ENCODE measurements around the gene HIF1AN.
A peak's percentile ranks its signal among the peaks of the same experiment; 100 is the strongest.

HIF1AN gene

DNA sequence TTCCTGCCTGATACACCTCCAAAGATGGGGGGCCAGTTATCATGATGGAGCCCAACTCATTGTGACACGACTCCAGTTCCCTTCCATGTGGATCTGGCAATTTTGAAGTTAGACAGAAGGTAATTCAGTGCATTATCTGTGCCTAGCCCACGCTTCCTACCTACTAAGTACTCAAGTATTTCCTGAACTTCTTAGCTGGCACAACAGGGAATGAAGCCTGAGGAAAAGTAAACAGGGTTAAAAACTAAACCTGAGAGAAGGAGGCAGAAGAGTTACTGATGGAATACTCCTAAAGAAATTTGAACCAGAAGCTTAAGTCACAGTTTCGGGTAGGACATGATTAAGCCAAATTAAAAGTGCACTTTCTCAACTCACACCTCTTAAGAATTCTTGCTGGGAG lies 14.9 kb upstream of the HIF1AN start:
- no peak for DNase-seq (ENCODE audit: extremely low read depth in 1 of 2, low read depth in 1 of 2)

DNA sequence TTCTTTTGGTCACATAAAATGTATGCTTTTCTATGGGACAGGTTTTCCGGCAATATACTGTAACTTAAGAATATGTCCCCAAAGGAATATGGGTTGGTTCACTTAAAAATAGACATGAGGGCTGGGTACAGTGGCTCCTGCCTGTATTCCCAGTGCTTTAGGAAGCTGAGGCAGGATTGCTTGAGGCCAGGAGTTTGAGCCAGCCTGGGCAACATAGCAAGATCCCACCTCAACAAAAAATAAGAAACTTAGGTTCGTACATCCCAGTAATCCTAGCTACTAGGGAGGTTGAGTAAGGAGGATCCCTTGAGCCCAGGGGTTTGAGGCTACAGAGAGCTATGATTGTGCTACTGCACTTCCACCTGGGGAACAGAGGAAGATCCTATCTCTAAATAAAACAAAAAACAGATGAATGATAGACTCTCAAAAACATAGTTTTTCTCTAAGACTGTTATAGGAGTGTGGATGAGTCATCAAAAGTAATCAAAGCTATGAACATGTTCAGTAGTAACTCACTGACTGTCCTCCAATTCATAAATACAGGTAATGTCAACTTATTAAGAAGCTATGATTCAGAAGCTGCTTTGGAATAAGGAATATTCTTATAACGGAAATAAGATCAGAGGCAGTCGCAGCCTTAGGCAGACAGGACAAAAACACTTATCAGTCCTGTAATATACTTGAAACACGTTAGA lies 13.5 kb upstream of the HIF1AN start:
- DNase-seq (ENCODE audit: extremely low read depth in 1 of 2, low read depth in 1 of 2), result no peak

DNA sequence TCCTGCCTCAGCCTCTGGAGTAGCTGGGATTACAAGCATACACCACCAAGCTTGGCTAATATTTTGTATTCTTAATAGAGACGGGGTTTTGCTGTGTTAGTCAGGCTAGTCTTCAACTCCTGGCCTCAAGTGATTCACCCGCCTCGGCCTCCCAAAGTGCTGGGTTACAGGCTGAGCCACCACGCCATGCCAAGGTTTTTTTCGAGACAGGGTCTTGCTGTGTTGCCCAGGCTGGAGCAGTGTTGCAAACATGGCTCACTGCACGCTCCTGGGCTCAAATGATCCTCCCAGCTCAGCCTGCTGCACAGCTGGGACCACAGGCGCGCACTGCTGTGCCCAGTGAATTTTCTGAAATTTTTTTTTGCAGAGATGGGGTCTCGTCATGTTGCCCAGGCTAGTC lies 12.8 kb upstream of the HIF1AN start:
- no peak for DNase-seq (ENCODE audit: extremely low read depth in 1 of 2, low read depth in 1 of 2)

DNA sequence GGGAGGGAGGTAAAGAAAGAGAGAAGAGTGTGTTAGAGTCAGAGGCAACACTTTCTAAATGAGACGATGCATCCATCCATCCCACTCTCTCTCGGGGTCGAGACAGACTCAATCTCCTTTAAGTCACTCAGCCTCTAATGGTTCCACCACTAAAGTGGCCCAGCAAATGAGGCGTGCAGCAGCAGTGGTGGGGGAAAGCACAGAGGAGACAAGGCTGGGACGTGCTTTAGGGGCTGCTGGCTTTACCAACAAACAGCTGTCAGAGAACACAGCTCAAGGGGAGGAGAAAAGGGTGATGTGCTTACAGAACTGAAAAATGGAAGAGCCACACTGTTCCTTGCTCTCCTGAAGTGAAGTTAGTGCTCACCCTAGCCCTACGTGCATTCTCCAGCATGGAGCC lies 11.5 kb upstream of the HIF1AN start:
- DNase-seq (ENCODE audit: extremely low read depth in 1 of 2, low read depth in 1 of 2), result no peak

DNA sequence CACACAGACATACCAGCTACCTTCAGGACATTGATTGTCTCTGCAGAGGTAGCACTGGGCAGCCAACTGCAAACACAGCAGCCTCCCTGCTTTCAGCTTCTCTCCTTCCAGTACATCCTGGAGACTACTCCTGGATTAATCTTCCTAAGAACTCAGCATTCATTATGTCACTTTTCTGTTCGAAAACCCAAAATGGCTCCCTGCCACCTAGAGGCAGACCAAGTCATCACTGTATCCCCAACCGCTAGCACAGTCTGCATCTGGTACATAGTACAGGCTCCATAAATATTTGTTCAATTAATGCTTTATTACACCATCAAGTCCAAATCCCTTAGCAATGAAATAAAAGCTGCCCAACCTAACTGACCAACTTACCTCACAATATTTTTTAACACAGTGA lies 11.1 kb upstream of the HIF1AN start:
- no peak for DNase-seq (ENCODE audit: extremely low read depth in 1 of 2, low read depth in 1 of 2)

DNA sequence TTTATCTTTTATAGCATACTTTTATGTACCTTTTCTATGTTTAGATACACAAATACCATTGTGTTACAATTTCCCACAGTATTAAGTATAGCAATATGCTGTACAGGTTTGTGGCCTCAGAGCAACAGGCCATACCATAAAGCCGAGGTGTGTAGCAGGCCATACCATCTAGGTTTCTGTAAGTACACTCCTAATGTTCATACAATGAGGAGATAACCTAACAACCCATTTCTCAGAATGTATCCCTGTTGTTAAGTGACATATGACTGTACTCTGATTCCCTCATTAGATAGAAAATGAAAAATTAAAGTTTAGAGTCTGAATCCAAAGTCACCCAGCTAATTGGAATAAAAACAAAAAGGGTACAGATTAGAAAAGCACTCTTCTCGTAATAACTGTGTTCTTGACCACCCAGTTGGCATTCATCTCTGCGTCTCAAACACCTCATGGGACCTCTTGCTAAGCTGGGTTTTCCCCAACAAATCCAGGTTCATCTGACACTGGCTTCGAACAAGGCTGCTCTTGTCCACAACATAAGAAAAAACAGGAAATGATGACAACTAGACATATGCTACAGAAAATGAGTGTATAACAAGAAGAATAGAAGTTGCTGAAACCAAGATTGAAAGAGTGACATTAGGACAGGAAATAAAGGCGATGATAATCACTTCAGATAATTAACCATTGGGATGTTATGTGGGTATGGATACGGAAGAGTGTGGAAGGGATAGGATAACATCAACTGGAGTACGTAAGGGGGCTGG lies 7.4 kb upstream of the HIF1AN start:
- DNase-seq (ENCODE audit: extremely low read depth in 1 of 2, low read depth in 1 of 2), result no peak

DNA sequence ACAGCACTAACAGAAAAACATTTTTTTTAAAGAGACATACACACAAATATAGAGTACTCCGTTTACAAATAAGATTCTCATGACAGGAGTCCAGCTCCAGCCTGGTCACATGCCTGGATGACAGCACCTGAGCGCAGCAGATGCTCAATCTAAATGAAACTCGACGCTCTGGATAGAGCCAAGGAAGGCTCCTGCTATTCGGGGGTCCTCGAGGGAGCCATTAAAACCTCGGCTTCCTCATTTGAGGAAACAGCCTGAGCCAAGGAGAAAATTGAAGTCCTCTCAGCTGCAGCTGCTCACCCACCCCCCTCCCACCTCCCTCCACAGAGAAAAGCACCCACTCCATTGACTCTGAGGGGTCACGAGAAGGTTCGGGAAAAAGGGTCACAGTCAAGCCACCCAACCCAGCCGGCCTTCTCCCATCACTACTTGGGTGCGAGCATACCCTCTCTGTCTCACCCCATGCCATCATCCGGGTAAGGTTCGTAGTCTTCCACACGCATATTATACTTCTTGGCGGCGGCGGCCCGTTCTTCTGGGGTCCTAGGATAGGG lies 6.7 kb upstream of the HIF1AN start:
- no peak for DNase-seq (ENCODE audit: extremely low read depth in 1 of 2, low read depth in 1 of 2)

DNA sequence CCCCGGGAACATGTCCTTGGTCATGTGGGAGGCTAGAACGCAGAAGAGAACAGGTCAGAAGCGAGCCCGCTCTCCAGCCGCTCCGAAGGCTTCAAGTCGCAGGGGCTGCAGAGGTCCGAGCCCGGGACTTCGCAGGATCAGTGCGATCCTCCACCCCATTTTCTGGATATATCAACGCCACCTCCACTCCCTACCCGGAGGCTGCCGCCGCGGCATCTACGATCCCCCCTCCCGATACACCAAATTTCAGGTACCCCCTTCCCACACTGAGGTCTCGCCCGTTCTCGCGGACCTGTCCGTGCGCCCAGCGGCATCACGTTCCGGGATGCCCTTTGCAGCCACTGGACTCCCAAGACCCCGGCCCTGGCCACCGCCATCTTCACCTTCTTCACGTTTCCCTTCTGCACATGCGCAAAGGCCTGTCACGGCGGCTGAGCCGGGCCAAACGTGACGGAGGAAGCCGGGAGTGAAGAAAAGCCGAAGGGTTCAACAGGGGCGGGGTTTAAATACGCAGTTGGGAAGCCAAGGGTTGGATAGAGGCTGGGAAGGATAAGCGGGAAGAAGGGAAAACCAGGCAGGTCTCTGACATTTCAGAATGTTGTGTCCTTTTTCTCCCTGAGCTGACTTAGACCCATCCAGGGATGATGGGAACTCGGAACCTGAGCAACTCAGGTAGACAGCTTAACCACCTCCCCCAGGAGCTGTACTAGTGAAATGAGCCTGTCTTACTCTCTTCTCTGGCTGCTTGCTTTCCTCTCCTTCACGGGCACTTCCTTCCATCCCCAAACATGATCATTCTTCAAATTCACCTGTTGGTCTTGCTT lies 6.1 kb upstream of the HIF1AN start, which contains the start of gene NDUFB8:
TSS of gene NDUFB8 (minus strand) at position 397 of the 824 bp plus-strand sequence. CDS start at position 377, 20 bp downstream.
- peak; percentile 60 to 82 for DNase-seq (ENCODE audit: extremely low read depth in 1 of 2, low read depth in 1 of 2)

DNA sequence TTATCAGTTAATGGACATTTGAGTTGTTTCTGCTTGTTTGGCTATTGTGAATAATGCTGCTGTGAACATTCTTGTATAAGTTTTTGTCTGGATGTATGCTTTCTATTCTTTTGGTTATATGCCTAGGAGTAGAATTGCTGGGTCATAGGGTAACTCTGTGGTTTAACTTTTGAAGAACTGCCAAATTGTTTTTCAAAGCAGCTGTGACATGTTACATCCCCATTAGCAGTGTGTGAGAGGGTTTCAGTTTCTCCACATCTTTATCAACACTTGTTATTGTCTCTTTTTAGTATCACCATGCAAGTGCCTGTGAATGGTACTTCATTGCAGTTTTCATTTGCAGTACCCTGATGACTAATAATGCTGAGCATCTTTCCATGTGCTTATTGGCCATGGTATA lies 4.0 kb upstream of the HIF1AN start:
- no peak for DNase-seq (ENCODE audit: extremely low read depth in 1 of 2, low read depth in 1 of 2)

DNA sequence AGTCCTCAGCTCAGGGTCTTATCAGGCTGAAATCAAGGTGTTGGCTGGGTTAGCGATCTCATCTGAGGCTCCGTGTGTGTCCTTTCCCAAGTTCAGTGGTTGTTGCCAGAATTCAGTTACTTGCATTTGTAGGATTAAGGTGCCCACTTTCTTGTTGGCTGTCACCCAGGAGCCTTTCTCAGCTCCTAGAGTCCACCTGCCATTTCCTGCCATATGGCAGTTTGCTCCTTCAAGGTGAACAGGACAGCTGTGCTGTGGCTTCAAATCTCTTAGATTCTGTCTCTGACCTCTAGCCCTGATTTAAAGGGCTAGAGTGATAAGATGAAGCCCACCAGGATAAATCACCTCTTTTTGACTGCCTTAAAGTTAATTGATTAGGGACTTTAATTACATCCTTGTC lies 1.0 kb upstream of the HIF1AN start:
- no peak for DNase-seq (ENCODE audit: extremely low read depth in 1 of 2, low read depth in 1 of 2)

DNA sequence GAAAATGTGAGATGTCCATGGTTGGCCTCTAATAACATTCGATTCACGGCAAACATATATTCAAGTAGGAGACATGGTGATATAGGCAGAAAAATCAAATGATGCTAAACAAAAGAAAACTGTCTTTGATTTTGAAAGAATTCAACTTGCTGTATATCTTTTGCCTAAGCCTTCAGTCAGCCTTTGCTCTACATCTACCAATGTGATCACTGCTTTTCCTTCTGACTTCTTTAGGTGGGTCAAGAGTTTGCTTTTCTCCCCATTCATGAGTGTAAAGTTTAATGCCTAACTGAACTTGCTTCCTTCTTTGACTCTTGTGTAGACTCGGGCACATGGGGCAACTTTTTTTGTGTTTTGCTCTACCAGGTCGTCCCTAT lies 417 bp upstream of the HIF1AN start:
- DNase-seq (ENCODE audit: extremely low read depth in 1 of 2, low read depth in 1 of 2), result no peak

DNA sequence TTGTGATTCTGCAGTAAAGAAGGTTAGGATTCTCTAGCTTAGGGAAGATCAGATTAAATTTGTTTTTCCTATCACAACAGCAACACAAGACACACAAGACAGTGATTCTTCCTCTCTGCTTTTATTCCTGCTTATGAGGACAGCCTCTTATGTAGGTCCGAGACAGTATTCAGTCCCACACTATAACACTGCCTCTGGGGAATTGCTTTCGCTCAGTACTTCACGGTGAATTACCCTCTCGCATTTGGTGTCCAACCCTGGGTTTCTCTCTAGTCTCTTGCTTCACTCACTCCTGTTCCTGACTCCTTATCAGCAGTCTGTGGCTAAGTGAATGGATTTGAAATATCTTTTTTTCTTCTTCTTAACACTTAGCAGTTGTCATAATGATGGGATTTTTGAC lies 1.7 kb downstream of the HIF1AN start:
- DNase-seq (ENCODE audit: extremely low read depth in 1 of 2, low read depth in 1 of 2), result no peak

DNA sequence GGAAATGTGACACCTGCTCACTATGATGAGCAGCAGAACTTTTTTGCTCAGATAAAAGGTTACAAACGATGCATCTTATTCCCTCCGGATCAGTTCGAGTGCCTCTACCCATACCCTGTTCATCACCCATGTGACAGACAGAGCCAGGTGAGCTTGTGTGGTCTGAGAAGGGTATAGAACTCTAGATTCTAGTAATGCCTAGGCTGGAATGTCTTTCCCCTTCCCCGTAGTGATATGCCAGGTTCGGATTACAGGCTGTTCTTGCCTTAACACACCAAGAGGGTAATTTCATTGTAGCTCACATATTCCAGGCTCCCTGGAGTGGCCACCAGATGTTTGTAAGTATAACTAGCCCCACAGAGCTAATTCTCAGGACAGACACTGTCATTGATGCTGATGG lies 9.2 kb downstream of the HIF1AN start:
- DNase-seq (ENCODE audit: extremely low read depth in 1 of 2, low read depth in 1 of 2), result no peak

DNA sequence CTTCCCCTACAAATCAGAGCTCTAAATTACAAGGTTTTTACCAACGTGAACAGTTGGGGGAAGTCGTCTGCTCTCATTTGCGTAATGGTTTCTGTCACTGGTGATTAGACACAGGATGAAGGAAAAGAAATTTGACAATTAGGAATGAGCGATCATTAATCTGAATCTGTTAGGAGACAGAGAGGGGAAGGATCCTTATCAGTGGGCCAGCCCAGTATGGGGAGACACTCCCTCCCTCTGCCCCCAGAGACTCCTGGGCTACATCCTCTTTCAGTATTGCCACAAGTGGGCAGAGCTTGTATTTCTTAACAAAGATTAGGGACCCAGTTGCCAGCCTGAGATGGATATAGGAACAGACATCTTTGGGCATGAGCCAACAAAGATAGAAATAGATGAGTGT lies 15.5 kb downstream of the HIF1AN start:
- DNase-seq (ENCODE audit: extremely low read depth in 1 of 2, low read depth in 1 of 2), result no peak

DNA sequence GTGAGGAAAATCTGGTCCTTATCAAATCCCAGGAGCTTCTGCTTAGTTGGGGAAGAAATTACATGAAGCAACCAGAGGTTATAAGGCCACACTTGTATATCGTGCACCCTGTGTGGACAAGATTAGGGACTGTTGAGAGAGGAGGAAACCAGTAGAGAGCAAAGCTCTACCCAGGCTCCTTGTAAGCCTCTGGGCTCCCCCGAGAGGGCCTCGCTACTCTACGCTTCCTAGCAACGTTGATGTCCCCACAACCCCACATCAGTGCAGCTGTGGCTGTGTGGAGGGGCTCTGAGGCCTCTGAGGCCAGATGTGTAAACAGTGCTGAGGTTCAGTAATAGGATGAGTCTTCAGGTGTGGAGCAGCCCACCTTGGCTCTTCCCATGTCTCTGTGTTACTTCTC lies 16.0 kb downstream of the HIF1AN start:
- DNase-seq (ENCODE audit: extremely low read depth in 1 of 2, low read depth in 1 of 2), result no peak

DNA sequence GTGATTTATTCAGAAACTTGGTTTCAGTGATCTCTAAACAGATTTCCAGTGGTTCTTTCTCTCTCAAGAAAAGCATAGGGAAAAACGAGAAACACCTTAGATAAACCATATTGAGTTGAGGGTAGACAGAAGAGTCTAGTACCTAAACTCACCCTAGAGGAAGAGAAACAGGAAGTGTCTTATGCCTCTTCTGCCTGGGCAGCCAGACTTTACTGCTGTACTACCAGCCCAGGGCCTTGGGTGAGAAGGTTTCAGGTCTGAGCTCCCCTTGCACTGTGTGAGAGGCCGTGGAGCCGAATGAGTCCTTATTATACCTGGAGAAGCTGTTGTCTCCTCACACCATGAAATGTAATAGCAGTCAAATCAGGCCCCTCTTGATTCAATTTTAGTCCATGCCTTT lies 18.2 kb downstream of the HIF1AN start:
- DNase-seq (ENCODE audit: extremely low read depth in 1 of 2, low read depth in 1 of 2), result no peak

DNA sequence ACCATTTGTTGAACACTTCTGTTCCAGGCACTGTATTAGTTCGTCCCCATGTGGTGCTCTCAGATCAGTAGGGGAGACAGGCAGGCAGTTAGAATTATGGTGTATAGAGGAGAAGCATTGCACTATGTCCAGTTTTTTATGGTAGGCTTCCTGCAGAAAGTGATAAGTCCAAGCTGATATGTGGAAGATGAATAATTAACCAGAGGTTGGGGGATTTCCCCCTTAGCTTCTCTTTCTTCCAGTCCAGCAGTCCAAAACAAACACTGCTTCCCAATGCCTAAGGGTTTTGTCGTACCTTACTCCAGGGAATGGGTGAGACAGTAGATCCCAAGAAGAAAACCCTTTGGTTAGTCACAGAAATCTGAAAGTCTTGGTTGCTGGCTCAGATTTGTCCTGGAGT lies 19.2 kb downstream of the HIF1AN start:
- no peak for DNase-seq (ENCODE audit: extremely low read depth in 1 of 2, low read depth in 1 of 2)

DNA sequence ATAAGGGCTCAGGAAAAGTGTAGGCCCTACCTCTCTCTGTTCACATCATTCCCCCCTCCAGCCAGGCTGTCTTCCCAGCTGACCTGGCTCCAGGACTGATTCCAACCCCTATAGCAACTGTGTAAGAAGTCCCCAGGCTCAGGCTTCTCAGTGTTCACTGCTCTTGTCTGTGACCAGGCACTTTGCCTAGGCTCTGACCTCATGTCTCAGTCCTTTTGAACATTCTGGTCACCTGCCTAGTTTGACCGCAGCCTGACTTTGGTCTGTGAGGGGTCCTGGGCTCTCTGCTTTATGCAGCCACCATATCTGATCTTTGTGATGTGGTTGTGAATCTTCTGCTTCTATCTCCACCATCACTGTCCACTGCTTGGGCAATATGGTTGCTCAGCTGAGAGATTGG lies 24.5 kb downstream of the HIF1AN start:
- no peak for DNase-seq (ENCODE audit: extremely low read depth in 1 of 2, low read depth in 1 of 2)

DNA sequence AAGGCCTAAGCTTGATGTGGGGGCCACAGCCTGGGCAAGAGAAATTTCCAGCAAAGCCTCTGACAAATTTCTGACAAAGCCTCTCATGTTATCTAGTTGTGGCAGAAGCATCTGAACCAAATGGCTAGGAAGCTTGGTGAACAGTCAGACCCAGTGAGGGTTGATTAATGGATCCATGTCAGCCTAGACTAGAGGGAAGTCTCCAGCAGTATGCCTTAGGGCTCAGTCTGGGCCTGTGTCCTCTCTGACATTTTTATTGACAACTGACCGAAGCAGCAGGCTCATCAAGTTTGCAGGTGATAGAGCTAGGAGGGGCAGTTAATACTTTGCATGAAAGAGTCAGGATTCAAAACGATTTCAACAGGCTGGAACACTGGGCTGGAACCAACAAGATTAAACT lies 25.3 kb downstream of the HIF1AN start:
- no peak for DNase-seq (ENCODE audit: extremely low read depth in 1 of 2, low read depth in 1 of 2)

DNA sequence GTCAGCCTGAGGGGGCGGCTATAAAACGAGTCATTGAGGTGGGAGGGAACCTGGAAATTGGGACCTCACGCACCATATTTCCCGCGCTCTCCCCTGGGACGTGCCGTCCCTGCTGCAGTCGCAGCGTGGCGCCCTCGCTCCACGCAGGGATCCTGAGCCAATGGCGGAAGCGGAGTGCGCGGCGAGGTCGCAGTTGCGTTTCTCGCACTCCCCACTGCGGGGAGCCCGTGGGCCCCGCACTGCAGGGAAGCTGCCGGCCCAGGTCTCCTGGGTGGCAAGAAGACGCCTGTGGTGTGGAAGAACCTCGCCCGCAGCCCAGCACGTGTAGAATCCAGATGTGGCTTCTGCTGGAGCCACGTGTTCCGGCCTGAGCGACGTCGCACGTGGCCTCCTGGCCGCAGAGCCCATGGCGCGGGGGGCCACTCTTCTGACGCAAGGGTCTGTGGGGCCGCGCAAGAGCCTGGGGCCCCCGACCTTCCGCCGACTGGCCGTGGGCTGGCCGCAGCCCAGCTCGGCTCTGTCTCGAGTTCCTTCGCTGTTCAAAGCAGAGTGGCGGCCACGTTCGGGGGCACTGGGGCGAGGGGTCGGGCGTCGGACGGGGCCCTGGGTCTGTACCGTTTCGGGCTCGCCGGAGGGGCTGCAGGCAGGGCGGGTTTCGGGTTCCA lies 26.4 kb downstream of the HIF1AN start:
- peak; percentile 48 to 53 for DNase-seq (ENCODE audit: extremely low read depth in 1 of 2, low read depth in 1 of 2)
